ENCODE data around the gene ITPA. TPM values are rescaled to one million over a fixed set of nuclear protein-coding genes. Genes with fewer than 3 reads are reported as not detected.

The ITPA gene
- total and polyA plus RNA-seq, 2 donors (not counting 1 experiment from before 2014, with no cell fraction given) = 55.5 to 65.6 TPM

- ATAC-seq (ENCODE audit: low read depth) = no peak
- no peaks in the 10 kb centered on the region for H4K20me1 ChIP-seq (ENCODE audit: control insufficient read depth, insufficient read depth, low read length, poor library complexity, severe bottlenecking)
- intact Hi-C loops (cut with micrococcal nuclease) = no loop called here
- H3K27me3 ChIP-seq (replicated peaks in 1 of 4; ENCODE audit: control extremely low read depth in 1 of 4, control insufficient read depth in 3 of 4, insufficient read depth in 4 of 4, low read length in 3 of 4) = peaks cover 0 to 30% (median 9%) of the 10 kb centered on the region in 4 experiments
- no peak overlapping the region for H3K27ac ChIP-seq (ENCODE audit: low read length in 2 of 2)
- H3K9me3 ChIP-seq (ENCODE audit: control extremely low read depth in 1 of 3, control insufficient read depth in 2 of 3, insufficient read depth in 1 of 3, low read length in 2 of 3) = no peaks in the 10 kb centered on the region
- CTCF ChIA-PET = interaction anchor here (0.7 to 2.0 kb wide), 3 partner anchors 11 to 194 kb away, joined by 3 to 4 read pairs (median 3); no protein-coding TSS in a partner anchor
- H3K4me1 ChIP-seq (ENCODE audit: control insufficient read depth in 2 of 2, insufficient read depth in 2 of 2, low read length in 2 of 2) = peaks cover 11 to 12% of the 10 kb centered on the region in 2 donors
- H2AFZ ChIP-seq (ENCODE audit: insufficient read depth, low read depth, low read length, poor library complexity, severe bottlenecking) = no peak overlapping the region
- Mint-ChIP-seq H3K9me3 (ENCODE audit: insufficient read depth) (no peaks in the 10 kb centered on the region), H3K27me3 (peaks cover 21% of the 10 kb centered on the region), H3K4me3 (no peak overlapping the region), H3K4me1 (peaks cover 7% of the 10 kb centered on the region), H3K27ac (no peak overlapping the region)
- no peak overlapping the region for H3K4me2 ChIP-seq (replicated peaks; ENCODE audit: low read depth, low read length, poor library complexity, severe bottlenecking)
- no peak overlapping the region for H3K9ac ChIP-seq (ENCODE audit: low read length)
- POLR2A ChIA-PET = interaction anchor here (0.5 kb wide), 1 partner anchor 22 kb away, joined by 9 read pairs; no protein-coding TSS in a partner anchor
- no peak for DNase-seq
- H3K4me3 ChIP-seq (ENCODE audit: control extremely low read depth in 1 of 5, extremely low read depth in 1 of 5, insufficient read depth in 1 of 5, low read depth in 2 of 5, low read length in 4 of 5) = no peak overlapping the region
- TF ChIP-seq CTCF (IDR thresholded peaks at IDR 0.05) = no peak
- TF ChIP-seq EZH2 (IDR thresholded peaks at IDR 0.05; ENCODE audit: borderline replicate concordance, insufficient read depth, low read depth, low read length, poor library complexity, severe bottlenecking) = no peak
- no peaks in the 10 kb centered on the region for H3K36me3 ChIP-seq (replicated peaks in 1 of 2; ENCODE audit: control extremely low read depth in 1 of 2, control insufficient read depth in 1 of 2, extremely low read depth in 1 of 2, insufficient read depth in 2 of 2, low read length in 1 of 2)
- WGBS (ENCODE audit: insufficient coverage) = 75% methylated on average over 3 of the region's 4 CpGs
- no peaks in the 10 kb centered on the region for H3K79me2 ChIP-seq (ENCODE audit: control insufficient read depth, insufficient read depth, low read length)
These were observed 38.3 kb downstream of the ITPA start for GRCh38 chr20:3247638-3248037.

- WGBS (ENCODE audit: insufficient coverage) = 3% methylated on average over 48 of the region's 53 CpGs
- peak; percentile 61 for ATAC-seq (ENCODE audit: low read depth)
- CTCF ChIA-PET = interaction anchor here (1.1 to 2.0 kb wide), 4 partner anchors 9 to 195 kb away, joined by 3 to 6 read pairs (median 4); no protein-coding TSS in a partner anchor
- Histone ChIP-seq H3K4me2 (replicated peaks; ENCODE audit: low read depth, low read length, poor library complexity, severe bottlenecking) (peak overlapping the region; percentile 76), H3K9me3 (ENCODE audit: control extremely low read depth in 1 of 3, control insufficient read depth in 2 of 3, insufficient read depth in 1 of 3, low read length in 2 of 3) (no peaks in the 10 kb centered on the region), H3K4me3 (ENCODE audit: control extremely low read depth in 1 of 5, extremely low read depth in 1 of 5, insufficient read depth in 1 of 5, low read depth in 2 of 5, low read length in 4 of 5) (peak overlapping the region in 4 of 5 experiments; percentile 2 to 41 (median 22)), H4K20me1 (ENCODE audit: control insufficient read depth, insufficient read depth, low read length, poor library complexity, severe bottlenecking) (no peaks in the 10 kb centered on the region), H3K36me3 (replicated peaks in 1 of 2; ENCODE audit: control extremely low read depth in 1 of 2, control insufficient read depth in 1 of 2, extremely low read depth in 1 of 2, insufficient read depth in 2 of 2, low read length in 1 of 2) (no peaks in the 10 kb centered on the region), H3K79me2 (ENCODE audit: control insufficient read depth, insufficient read depth, low read length) (no peaks in the 10 kb centered on the region), H3K27ac (ENCODE audit: low read length in 2 of 2) (no peak overlapping the region), H3K9ac (ENCODE audit: low read length) (peak overlapping the region; percentile 43), H3K27me3 (replicated peaks in 1 of 4; ENCODE audit: control extremely low read depth in 1 of 4, control insufficient read depth in 3 of 4, insufficient read depth in 4 of 4, low read length in 3 of 4) (peaks cover 0 to 30% (median 9%) of the 10 kb centered on the region in 4 experiments), H2AFZ (ENCODE audit: insufficient read depth, low read depth, low read length, poor library complexity, severe bottlenecking) (peak overlapping the region; percentile 40), H3K4me1 (ENCODE audit: control insufficient read depth in 2 of 2, insufficient read depth in 2 of 2, low read length in 2 of 2) (peaks cover 11 to 12% of the 10 kb centered on the region in 2 donors)
- TF ChIP-seq CTCF (IDR thresholded peaks at IDR 0.05) = no peak
- TF ChIP-seq EZH2 (IDR thresholded peaks at IDR 0.05; ENCODE audit: borderline replicate concordance, insufficient read depth, low read depth, low read length, poor library complexity, severe bottlenecking) = no peak
- Mint-ChIP-seq H3K27me3 (peaks cover 21% of the 10 kb centered on the region), H3K4me3 (peak overlapping the region; percentile 55), H3K9me3 (ENCODE audit: insufficient read depth) (no peaks in the 10 kb centered on the region), H3K27ac (no peak overlapping the region), H3K4me1 (peaks cover 7% of the 10 kb centered on the region)
- intact Hi-C loops (cut with micrococcal nuclease) = no loop called here
- peak; percentile 40 for DNase-seq
- POLR2A ChIA-PET = no interaction called here
These were observed 39.1 kb downstream of the ITPA start for GRCh38 chr20:3248167-3248992.

Measured in B cell (primary cell).